T1000 (cell line): ENCODE results near the gene CD7.

Experiments
- DNase-seq: peaks from one replicate; lab custom pipeline; 2025; ENCODE audit warnings: mixed read lengths; lab: John Stamatoyannopoulos, UW

Gene CD7

DNA sequence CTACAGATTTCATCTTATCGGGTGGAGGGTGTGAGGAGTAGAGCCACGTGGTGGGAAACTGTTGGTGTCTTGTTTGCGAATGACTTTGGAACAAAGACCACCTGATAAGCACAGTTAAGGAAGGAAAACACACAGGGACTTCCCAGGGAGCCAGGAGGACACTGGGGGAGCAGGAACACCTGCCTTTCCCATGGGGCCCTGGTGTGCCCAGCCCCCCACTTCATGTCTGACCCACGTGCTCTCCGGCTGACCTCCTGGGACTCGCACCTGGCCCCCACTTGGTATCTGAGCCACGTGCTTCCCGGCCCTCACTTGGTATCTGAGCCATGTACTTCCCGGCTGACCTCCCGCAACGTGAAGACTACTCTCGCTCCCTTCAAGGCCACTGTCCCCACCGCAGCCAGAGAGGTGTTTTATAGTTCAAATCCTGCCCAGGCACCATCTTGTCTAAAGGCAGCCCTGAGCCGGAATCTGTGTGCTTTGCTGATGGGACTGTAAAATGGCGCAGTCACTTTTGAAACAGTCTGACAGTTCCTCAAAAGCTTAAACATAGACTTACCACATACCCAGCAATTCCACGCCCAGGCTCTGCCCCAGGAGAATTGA lies 38.5 kb downstream of the CD7 start:
- DNase-seq: no peak

DNA sequence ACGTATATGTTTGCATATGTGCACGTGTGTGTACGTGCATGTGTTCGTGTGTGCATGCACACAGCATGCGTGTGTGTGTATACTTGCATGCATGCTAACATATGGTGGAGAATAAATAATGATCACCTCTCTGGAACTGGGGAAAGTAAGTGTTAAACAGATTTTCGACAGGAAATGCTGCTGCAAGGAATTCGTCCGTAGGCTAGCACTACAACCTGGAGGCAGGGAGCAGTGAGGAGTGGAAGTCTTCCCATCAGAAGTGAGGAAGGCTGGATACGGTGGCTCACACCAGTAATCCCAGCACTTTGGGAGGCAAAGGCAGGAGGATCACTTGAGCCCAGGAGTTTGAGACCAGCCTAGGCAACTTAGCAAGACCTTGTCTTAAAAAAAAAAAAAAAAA lies 39.1 kb downstream of the CD7 start:
- DNase-seq: no peak

DNA sequence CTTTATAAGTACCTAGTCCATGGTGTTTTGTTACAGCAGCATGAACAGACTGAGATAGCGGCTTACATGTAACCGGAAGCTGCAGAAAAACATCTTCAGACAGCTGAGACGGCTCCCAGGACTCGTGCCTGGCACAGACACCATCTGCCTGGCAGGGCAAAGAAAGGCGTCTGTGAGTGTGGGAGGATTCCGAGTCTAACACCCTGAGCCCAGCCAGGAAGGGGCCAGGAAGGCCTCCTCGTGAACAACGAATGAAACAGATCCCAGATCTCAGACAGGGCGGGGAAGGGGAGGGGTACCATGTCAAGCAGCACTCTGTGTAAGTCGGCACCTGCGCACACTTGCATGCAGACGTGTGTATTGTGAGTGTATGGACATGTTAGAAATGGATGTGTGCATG lies 39.6 kb downstream of the CD7 start:
- DNase-seq: no peak

DNA sequence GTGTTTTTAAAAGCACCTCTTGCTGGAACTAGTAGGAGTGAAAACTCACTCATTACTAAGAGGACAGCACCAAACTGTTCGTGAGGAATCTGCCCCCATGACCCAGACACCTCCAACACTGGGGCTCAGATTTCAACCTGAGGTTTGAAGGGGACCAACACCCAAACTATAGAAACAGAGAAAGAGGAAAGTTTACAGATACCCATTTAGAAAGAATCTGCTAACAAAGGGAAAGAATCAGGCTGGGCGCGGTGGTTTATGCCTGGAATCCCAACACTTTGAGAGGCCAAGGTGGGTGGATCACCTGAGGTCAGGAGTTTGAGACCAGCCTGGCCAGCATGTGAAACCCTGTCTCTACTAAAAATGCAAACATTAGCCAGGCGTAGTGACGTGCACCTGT lies 40.5 kb downstream of the CD7 start:
- no peak for DNase-seq

DNA sequence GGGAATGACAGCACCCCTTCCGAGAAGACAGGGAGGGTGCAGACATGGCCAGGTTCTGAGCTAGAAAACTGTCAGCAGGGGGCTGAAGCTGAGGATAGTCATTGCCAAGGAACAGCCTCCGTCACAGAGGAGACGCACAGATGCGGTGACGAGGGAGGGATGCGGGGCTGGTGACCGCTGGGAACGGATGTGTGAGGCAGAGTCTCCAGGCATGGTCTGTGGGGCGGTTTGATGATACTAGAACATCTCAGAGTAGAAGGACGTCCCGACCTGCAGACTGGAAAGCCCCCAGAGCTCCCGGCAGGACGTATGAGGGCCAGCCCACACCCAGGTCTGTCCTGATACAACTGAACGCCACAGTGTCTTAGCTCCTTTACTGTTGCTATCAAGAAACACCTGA lies 42.1 kb downstream of the CD7 start:
- no peak for DNase-seq

DNA sequence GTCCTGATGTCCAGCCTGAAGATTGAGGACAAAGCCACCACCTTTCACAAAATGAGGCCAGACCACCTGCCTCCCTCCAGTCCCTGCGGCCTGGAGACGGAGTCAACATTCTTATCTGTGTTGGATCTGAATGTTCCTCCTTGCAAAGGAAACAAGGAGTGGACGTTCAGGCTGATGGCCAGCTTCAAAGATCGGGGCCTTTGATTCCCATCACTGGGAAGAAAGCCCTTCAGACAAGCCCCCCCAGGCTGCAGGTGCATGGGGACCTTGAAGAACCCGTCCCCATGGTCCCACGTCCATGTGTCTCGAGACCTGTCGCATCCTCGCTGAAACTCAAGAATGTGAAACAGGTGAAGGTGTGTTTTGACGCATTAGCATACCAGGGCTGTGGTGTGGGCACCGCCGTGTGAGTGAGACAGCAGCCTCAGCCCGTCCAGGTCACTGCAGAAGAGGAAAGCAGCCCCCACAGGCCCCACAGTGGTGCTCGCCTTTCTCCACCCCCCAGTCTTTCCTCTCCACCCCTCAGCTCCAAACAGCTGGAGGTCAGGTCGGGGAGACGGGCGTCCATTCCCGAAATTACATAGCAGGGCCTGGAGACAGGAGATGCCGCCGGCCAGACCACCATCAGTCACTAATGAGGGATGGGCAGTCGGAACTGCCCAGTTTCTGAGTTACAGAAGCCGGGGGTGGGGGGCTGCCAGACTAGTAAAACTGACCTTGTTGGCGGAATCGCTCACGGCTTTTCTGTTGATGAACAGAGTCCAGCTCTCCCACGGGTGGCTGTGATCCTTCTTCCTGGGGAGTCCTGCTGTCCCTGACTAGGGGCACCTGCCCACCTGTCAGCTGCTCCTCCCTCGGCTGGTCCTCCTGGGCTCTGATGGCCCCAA lies 43.0 kb downstream of the CD7 start:
- DNase-seq: no peak

DNA sequence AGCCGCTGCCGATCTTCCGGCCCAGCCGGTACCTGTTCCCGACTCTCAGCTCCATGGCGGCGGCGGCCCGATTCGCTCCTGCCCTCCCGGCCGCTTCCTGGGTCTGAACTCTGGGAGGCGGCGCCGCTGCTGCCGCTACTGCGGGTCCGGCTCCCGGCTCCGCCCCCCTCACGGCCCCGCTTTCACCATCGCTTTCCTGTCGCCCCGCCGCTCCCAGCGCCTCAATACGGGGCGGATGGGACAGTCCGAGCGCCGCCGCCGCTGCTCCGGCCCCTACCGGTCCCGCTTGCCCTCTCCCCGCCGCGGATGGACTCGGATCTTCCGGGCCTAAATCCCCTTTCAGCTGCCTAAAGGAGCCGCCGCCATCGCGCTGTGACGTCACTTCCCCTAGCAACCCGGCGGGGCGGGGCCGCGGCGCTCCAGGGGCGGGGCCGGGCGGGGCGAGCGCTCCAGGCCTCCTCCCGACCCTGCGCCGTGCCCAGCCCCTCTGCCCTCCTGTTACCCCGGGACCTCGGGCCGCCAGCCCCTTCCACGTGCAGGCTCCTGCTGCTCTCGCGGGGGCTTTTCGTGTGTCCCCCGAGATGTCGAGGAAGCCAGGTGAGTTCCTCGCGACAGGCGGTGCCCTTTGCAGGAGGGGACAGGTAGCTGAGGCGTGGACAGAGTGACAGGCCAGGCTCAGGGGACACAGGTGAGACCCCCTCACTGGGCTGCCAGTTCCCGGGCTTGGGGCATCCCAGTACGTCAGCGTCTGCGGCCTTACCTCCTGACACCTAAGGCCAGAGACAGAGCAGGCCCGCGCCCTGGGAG lies 43.9 kb downstream of the CD7 start, which contains the start of gene CSNK1D:
Gene CSNK1D, minus strand, starts transcription at position 374 of the 807 bp plus-strand sequence. Its CDS starts 319 bp downstream, at position 55.
- peak; percentile 80 for DNase-seq

DNA sequence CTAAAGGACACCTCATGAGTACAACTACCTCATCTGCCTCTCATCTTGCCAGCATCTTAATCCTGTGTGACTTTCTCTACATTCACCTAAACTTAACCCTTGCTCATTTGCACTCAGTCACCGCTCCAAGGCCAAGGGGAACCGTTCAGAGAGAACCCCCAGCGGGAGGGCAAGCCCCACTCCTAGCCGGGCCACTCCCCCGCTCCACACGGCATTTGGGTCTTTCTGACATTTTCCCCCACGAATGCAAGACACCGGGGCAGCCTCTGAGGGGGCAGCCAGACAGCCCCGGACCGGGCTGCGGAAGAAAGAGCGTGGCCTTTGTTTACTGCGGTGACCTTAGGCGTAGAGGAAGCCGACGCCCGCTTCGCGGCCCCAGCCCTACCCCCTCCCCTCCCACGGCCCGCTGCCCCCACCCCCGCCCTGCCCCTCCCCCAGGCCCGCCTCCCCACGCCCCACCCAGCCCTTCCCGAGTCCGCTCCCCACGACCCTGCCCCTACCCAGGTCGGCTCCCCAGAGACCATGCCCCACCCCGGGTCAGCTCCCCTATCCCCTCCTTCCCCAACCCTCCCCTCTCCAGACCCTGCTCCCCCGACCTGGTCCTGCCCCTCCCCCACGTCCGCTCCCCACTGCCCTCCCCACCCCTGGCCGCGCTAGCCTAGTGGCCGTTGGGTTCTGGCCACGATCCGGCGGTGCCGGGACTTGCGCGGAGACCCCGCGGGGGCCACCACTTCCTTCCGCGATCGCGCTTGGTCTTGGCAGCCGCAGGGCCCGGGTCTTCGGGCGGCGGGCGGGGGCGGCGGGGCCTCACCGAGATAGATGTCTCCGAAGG lies 44.7 kb downstream of the CD7 start:
- no peak for DNase-seq

DNA sequence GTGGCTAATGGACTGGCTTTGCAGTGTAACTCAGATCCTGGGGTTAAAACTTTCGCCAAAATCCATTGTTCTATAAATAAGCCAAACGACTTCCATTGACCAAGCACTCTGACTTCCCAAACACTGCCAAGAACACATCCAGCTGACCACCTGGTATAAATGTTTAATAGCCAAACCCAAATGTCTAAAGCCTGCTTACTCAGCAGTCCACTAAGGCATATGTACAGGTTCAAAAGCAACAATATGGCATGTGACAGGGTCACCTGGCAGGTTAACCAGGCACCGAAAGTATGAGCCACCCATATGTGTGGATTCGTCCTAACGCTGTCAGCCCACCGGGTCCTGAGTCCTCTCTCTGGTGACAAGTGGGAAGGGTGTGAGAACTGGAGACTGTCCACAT lies 46.0 kb downstream of the CD7 start:
- no peak for DNase-seq

DNA sequence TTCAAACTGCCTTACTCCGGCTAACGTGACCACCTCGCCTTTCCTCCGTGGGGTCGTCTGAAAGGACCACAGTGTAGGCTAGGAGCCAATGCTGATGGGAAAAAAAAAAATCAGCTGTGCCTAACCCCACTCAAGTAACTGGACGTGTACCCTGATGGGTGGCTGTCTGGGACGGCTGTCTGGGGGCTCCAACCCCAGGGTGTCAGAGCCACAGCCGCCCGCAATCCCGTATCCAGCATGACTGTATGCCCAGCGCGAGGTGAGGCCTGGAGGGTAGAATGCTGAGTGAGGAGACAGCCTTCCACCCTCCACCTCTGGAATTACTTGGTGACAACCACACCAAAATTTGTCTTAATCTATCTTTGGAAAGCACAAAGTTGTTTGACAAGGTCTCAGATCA lies 46.8 kb downstream of the CD7 start:
- DNase-seq: no peak

DNA sequence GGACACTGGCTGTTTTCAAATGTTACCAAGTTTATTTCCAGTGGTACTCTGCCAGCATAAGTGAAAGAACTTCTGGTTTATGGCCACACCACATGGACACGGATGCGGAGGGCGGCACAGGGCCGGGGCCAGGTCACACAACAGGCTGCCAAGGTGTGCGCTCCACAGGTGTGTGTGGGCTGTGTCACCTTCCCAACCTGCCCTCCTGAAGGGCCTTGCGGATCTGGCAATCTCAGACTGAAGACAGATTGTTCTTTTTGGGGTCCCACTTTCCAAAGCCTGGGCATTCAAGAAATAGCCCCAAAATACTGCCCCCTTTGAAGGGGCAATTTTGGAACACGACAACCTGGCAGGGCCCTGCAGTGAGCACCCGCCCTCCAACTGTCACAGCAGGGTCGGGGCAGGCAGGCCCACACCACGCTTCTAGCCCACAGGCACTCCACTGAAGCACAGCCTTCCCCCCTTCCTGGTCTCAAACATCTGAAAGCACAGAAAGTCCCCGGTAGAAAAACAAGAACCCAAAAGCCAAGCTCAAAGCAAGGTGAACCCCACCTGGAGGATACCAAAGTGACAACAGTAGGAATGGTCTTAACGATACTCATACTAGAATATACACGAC lies 47.4 kb downstream of the CD7 start:
- no peak for DNase-seq

DNA sequence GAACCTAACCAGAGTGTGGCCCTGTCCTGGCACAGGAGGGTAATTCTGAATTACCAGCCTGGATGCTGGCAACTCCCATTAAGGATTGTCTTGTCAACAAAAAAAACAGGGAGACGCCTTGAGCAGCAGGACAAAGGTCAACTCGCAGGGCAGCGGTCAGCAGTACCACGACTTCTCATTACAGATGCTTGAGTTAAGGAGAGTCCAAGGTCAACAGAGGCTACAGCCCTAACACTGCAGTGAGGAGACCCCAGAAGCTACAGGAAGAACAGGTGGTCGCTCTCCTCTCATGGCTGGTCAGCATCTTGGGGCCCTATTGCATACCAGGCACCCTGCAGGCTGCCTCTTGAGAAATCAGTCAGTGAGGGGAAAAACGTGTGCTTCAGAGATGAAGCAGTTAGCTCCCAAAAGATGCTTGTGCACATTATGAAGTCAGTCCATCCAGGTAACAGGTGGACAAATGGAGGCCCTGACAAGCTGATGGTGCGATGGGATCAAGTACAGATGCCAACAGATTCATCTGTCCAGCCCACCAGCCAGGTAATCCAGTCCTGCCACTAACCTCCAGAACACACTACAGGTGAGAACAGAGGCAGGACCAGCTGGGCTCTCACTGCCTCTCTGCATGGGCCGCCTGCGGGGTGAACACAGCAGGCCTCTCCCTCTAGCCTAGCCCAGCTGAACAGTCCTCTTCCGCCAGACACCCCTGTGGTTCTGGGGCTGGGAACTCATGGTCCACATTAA lies 48.1 kb downstream of the CD7 start:
- no peak for DNase-seq

DNA sequence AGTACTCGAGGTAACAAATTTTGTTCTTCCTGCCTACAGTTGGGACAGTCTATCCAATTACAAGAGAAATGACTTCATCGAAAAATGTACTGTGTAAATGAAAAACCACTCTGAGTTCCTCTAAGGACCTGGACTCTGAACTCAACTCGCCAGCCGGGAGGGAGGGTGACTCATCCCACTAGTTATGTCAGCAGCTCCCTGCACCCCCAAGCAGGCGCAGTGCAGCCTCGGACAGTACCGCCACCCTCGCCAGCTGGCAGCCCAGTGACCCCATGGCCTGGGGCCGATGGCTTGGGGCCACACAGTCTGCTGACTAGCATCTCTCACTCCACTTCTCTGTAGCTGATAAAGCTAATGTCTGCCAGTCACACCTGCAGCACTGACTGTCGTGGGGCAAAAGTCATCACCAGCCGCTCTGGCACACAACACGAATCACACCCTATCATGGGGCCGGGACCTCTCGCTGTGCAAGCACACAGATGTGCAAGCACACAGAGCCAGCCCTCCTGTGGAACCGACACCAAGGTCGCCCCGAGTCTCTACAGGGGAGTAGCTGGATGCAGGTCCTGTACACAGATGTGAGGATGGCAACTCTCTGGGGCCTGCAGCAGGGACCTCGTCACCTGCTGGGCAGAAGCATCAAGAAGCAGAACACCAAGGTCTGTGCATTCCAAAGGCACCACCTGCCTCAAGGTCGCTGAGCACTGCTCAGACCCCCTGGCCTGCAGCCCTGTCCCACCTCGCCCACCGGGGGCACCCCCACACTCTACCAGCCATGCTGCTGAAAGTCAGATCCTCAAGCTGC lies 49.6 kb downstream of the CD7 start:
- DNase-seq: peak; percentile 80

DNA sequence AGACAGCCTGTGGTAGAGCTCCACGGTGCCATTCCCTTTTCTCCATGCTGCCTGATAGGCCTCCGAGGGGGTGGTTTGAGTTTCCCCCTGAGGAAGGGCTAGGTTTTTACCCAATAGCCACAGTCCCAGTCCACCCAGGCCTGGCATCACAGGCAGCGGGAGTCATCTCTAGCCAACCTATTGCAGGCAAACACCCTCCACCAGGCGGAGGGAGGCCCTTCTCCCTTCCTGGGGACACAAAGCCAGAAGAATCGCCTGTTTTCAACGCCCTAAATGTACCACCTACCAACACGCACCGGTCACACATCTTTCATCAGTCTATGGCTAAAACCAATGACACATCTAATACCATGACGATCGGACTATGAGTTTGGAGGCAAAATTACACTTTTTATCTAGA lies 51.3 kb downstream of the CD7 start:
- no peak for DNase-seq
